RPMI8226 (cell line): Measurements from ENCODE around the gene RHBG.
"Not testable (repeated sequence)": the region's sequence is repeated elsewhere in the genome, so short reads cannot be mapped to it uniquely, and the experiment has no call there.

Source experiments
- DNase-seq: peaks from one replicate; pipeline ENCODE4 v3.0.0-alpha.2; 2015

RHBG gene

GRCh38 chr1:156368889-156369684 is at the start of gene RHBG:
Gene RHBG, plus strand, starts transcription at chr1:156369211. Its CDS starts 39 bp downstream, at chr1:156369250.
- DNase-seq, result peak; percentile 67

- peak; percentile 45 for DNase-seq
Measured at GRCh38 chr1:156319664-156320063, 49.3 kb upstream of the RHBG start.

GRCh38 chr1:156320560-156320959 is 48.5 kb upstream of the RHBG start:
- no peak for DNase-seq

GRCh38 chr1:156323179-156323578 is 45.8 kb upstream of the RHBG start:
- not testable (repeated sequence) for DNase-seq

GRCh38 chr1:156336242-156336641 is 32.8 kb upstream of the RHBG start:
- peak; percentile 48 for DNase-seq

GRCh38 chr1:156337052-156337887 is 31.7 kb upstream of the RHBG start:
- DNase-seq, result no peak

- DNase-seq, result no peak
Measured at GRCh38 chr1:156337888-156338179, 31.2 kb upstream of the RHBG start.

- peak; percentile 100 for DNase-seq
Measured at GRCh38 chr1:156338180-156338976, 30.6 kb upstream of the RHBG start, which contains the start of the genes CCT3 and TSACC. Gene CCT3, minus strand, starts transcription at chr1:156338292. Its CDS starts 108 bp downstream, at chr1:156338184. Gene TSACC, plus strand, starts transcription at chr1:156338526. Its CDS starts 1,232 bp downstream, at chr1:156339758.

GRCh38 chr1:156342166-156342955 is 26.6 kb upstream of the RHBG start:
- no peak for DNase-seq

GRCh38 chr1:156344409-156344808 is 24.6 kb upstream of the RHBG start:
- no peak for DNase-seq

GRCh38 chr1:156346035-156346434 is 23.0 kb upstream of the RHBG start:
- not testable (repeated sequence) for DNase-seq

- DNase-seq, result no peak
Measured at GRCh38 chr1:156346636-156347035, 22.4 kb upstream of the RHBG start.

GRCh38 chr1:156347331-156347730 is 21.7 kb upstream of the RHBG start:
- no peak for DNase-seq

GRCh38 chr1:156352481-156352880 is 16.5 kb upstream of the RHBG start:
- not testable (repeated sequence) for DNase-seq

- DNase-seq, result no peak
Measured at GRCh38 chr1:156356262-156356874, 12.6 kb upstream of the RHBG start.

GRCh38 chr1:156356875-156357534 is 12.0 kb upstream of the RHBG start:
- peak; percentile 92 for DNase-seq

- no peak for DNase-seq
Measured at GRCh38 chr1:156357977-156358376, 11.0 kb upstream of the RHBG start.

- no peak for DNase-seq
Measured at GRCh38 chr1:156358641-156359040, 10.4 kb upstream of the RHBG start.

- DNase-seq, result no peak
Measured at GRCh38 chr1:156359249-156359648, 9.8 kb upstream of the RHBG start.

GRCh38 chr1:156359973-156360372 is 9.0 kb upstream of the RHBG start:
- DNase-seq, result no peak

GRCh38 chr1:156360534-156360933 is 8.5 kb upstream of the RHBG start:
- DNase-seq, result no peak
